Uterus (tissue), 4 donors: ENCODE measurements around the gene NFE2L1. TPM values are rescaled to one million over a fixed set of nuclear protein-coding genes. Genes with fewer than 3 reads are reported as not detected.

Source experiments
- DNase-seq, 2 donors: peaks; one replicate each; pipeline ENCODE4 v3.0.0-alpha.2; 2019 to 2020
- H3K27ac ChIP-seq, 2 donors: fragments of 200-600 bp; sonication (generic); 1 replicate in 1 of 2; 2 replicates in 1 of 2; pipeline ENCODE4 v1.5.1; 2016 to 2018
- H3K27me3 ChIP-seq, 2 donors: fragments of 200-600 bp; sonication (generic); one replicate each; pipeline ENCODE4 v1.5.1; 2018 to 2019; ENCODE audit warnings: control low read depth in 1 of 2
- H3K36me3 ChIP-seq, 2 donors: fragments of 200-600 bp; sonication (generic); one replicate each; pipeline ENCODE4 v1.5.1; 2019; ENCODE audit warnings: control low read depth in 1 of 2
- H3K4me1 ChIP-seq, 2 donors: fragments of 200-600 bp; sonication (generic); one replicate each; pipeline ENCODE4 v1.5.1; 2018 to 2019; ENCODE audit warnings: control low read depth in 1 of 2
- H3K4me3 ChIP-seq, 2 donors: fragments of 200-600 bp; sonication (generic); 1 replicate in 1 of 2; 2 replicates in 1 of 2; pipeline ENCODE4 v1.5.1; 2018 to 2019; ENCODE audit warnings: mild to moderate bottlenecking in 1 of 2
- H3K9me3 ChIP-seq, 2 donors: fragments of 200-600 bp; sonication (generic); one replicate each; pipeline ENCODE4 v1.5.1; 2019; ENCODE audit warnings: control low read depth in 1 of 2
- CTCF ChIP-seq, 4 experiments: fragments of 200-600 bp in 2 of 4; fragments of 450-650 bp in 2 of 4; sonication (generic) in 2 of 4; IDR thresholded peaks; one replicate each; pipeline ENCODE4 v1.5.1; 2016 to 2019; ENCODE audit warnings: antibody characterized with exemption in 4 of 4, mild to moderate bottlenecking in 2 of 4, moderate library complexity in 1 of 4
- POLR2A ChIP-seq, 2 donors: fragments of 450-650 bp; IDR thresholded peaks; one replicate each; pipeline ENCODE4 v1.6.1; 2016; ENCODE audit warnings: antibody characterized with exemption in 2 of 2, mild to moderate bottlenecking in 1 of 2, moderate library complexity in 1 of 2
- intact Hi-C: fragments of 100-400 bp; cut with DNase I; formaldehyde crosslinking; loops from one replicate; pipeline ENCODE4 v1.15.1; 2023; ENCODE audit warnings: low total_unique reads
- total RNA-seq, 4 donors: library from RNA; depleted of rRNA in 3 of 4; stranded (reverse); fragments of >200 nt in 3 of 4; gene quantifications; one replicate each; pipeline versions ENCODE4 v1.1.0 to v1.2.4, GENCODE V29; 2014 to 2023
- donor health status: DM: yes; HTN: yes; CAD: no.

NFE2L1 gene
- total RNA-seq, 4 donors from 2014 or later: 85.6 to 323 (median 176) TPM

- no peak overlapping the region for H3K4me3 ChIP-seq
- DNase-seq: no peak
- peaks cover 5 to 11% of the 10 kb centered on the region in 2 donors for H3K4me1 ChIP-seq
- H3K27me3 ChIP-seq: no peaks in the 10 kb centered on the region
- H3K36me3 ChIP-seq: no peaks in the 10 kb centered on the region
- intact Hi-C loops: no loop called here
- H3K27ac ChIP-seq: peak overlapping the region; percentile 14 to 21
- TF ChIP-seq POLR2A (IDR thresholded peaks at IDR 0.05) (no peak), CTCF (IDR thresholded peaks at IDR 0.05) (no peak)
- H3K9me3 ChIP-seq: no peaks in the 10 kb centered on the region
Measured at GRCh38 chr17:48045316-48046001, 2.7 kb upstream of the NFE2L1 start.

GRCh38 chr17:48046296-48046695 lies 1.9 kb upstream of the NFE2L1 start:
- no peak overlapping the region for H3K27ac ChIP-seq

GRCh38 chr17:48047113-48047740 lies 932 bp upstream of the NFE2L1 start:
- Histone ChIP-seq H3K4me3 (peak overlapping the region; percentile 58 to 84), H3K27me3 (no peaks in the 10 kb centered on the region), H3K36me3 (no peaks in the 10 kb centered on the region), H3K4me1 (peaks cover 12 to 19% of the 10 kb centered on the region in 2 donors), H3K9me3 (no peaks in the 10 kb centered on the region), H3K27ac (peak overlapping the region; percentile 98)
- DNase-seq: no peak
- no peak for TF ChIP-seq CTCF (IDR thresholded peaks at IDR 0.05)
- TF ChIP-seq POLR2A (IDR thresholded peaks at IDR 0.05): no peak
- intact Hi-C loops: no loop called here

More at GRCh38 chr17:48046296-48046695, 1.9 kb upstream of the NFE2L1 start:
- H3K4me1 ChIP-seq: peaks cover 8 to 16% of the 10 kb centered on the region in 2 donors
- TF ChIP-seq CTCF (IDR thresholded peaks at IDR 0.05) (no peak), POLR2A (IDR thresholded peaks at IDR 0.05) (no peak)
- H3K9me3 ChIP-seq: no peaks in the 10 kb centered on the region
- no peaks in the 10 kb centered on the region for H3K27me3 ChIP-seq
- H3K36me3 ChIP-seq: no peaks in the 10 kb centered on the region
- no peak for DNase-seq
- no peak overlapping the region for H3K4me3 ChIP-seq
- intact Hi-C loops: no loop called here

GRCh38 chr17:48048384-48049126 lies 396 bp downstream of the NFE2L1 start:
- H3K27me3 ChIP-seq: no peaks in the 10 kb centered on the region
- no peaks in the 10 kb centered on the region for H3K9me3 ChIP-seq
- H3K36me3 ChIP-seq: no peaks in the 10 kb centered on the region
- H3K27ac ChIP-seq: peak overlapping the region; percentile 98
- peaks cover 18 to 33% of the 10 kb centered on the region in 2 donors for H3K4me1 ChIP-seq
- intact Hi-C loops: no loop called here
- DNase-seq: peak; percentile 86 to 93
- TF ChIP-seq CTCF (IDR thresholded peaks at IDR 0.05): no peak
- TF ChIP-seq POLR2A (IDR thresholded peaks at IDR 0.05): peak; percentile 46 to 71
- H3K4me3 ChIP-seq: peak overlapping the region; percentile 83 to 84
